Neural cell (in vitro differentiated cells): Measurements from ENCODE around the gene PTPRG. TPM values are rescaled to one million over a fixed set of nuclear protein-coding genes. Genes with fewer than 3 reads are reported as not detected.

Experiments
- H2AFZ ChIP-seq: fragments of 200-600, 300-800 bp; sonication (generic), shearing (Covaris generic); 2 replicates; pipeline ENCODE4 v1.6.0; 2014; ENCODE audit warnings: low read depth, mild to moderate bottlenecking, antibody characterized with exemption, low read length, moderate library complexity
- H3F3A ChIP-seq: fragments of 200-600 bp; shearing (Covaris generic); 2 replicates; pipeline ENCODE4 v1.6.1; 2016; ENCODE audit warnings: mild to moderate bottlenecking, moderate library complexity, mixed read lengths, antibody characterized with exemption, low read length; ENCODE audit not compliant: insufficient read depth, poor library complexity, severe bottlenecking
- H3K27ac ChIP-seq: fragments of 200-600, 300-800 bp; sonication (generic), shearing (Covaris generic); 2 replicates; pipeline ENCODE4 v1.5.1; 2014; ENCODE audit warnings: mild to moderate bottlenecking, low read length, moderate library complexity
- H3K27me3 ChIP-seq: fragments of 300-800, 200-600 bp; sonication (generic), shearing (Covaris generic); 2 replicates; pipeline ENCODE4 v1.6.0; 2014; ENCODE audit warnings: mild to moderate bottlenecking, low read depth, low read length, moderate library complexity; ENCODE audit not compliant: insufficient read depth
- H3K36me3 ChIP-seq: fragments of 300-800, 200-600 bp; sonication (generic), shearing (Covaris generic); 2 replicates; pipeline ENCODE4 v1.5.1; 2014; ENCODE audit warnings: mild to moderate bottlenecking, antibody characterized with exemption, low read length, moderate library complexity; ENCODE audit not compliant: insufficient read depth
- H3K4me2 ChIP-seq: fragments of 300-800, 200-600 bp; sonication (generic), shearing (Covaris generic); 2 replicates; pipeline ENCODE4 v1.6.0; 2014; ENCODE audit warnings: mild to moderate bottlenecking, low read length
- H3K4me3 ChIP-seq: fragments of 300-800, 200-600 bp; sonication (generic), shearing (Covaris generic); 2 replicates; pipeline ENCODE4 v1.5.1; 2014; ENCODE audit warnings: mild to moderate bottlenecking, low read length, moderate library complexity
- H3K79me2 ChIP-seq: fragments of 200-600 bp; shearing (Covaris generic); replicated peaks from 2 replicates; pipeline ENCODE4 v1.6.0; 2014; ENCODE audit warnings: mild to moderate bottlenecking, low read length, moderate library complexity; ENCODE audit not compliant: insufficient read depth
- H3K9ac ChIP-seq: fragments of 300-800, 200-600 bp; sonication (generic), shearing (Covaris generic); 2 replicates; pipeline ENCODE4 v1.6.1; 2016; ENCODE audit warnings: mild to moderate bottlenecking, low read length, mixed read lengths
- H3K9me2 ChIP-seq: fragments of 200-600 bp; shearing (Covaris generic); 2 replicates; pipeline ENCODE4 v1.6.1; 2016; ENCODE audit warnings: mild to moderate bottlenecking, low read length, mixed read lengths; ENCODE audit not compliant: insufficient read depth
- H3K9me3 ChIP-seq: fragments of 200-600, 300-800 bp; sonication (generic), shearing (Covaris generic); 2 replicates; pipeline ENCODE4 v1.6.1; 2016; ENCODE audit warnings: mild to moderate bottlenecking, mixed run types, low read length, moderate library complexity, mixed read lengths
- H4K20me1 ChIP-seq: fragments of 200-600 bp; shearing (Covaris generic); 2 replicates; pipeline ENCODE4 v1.6.1; 2016; ENCODE audit warnings: mild to moderate bottlenecking, mixed run types; ENCODE audit not compliant: insufficient read depth
- CTCF ChIP-seq: fragments of 450-650 bp; IDR thresholded peaks from 2 replicates; pipeline ENCODE4 v1.5.1; 2014; ENCODE audit warnings: antibody characterized with exemption, mild to moderate bottlenecking, moderate library complexity; ENCODE audit not compliant: poor library complexity, severe bottlenecking
- EP300 ChIP-seq: fragments of 450-650 bp; conservative IDR thresholded peaks from 2 replicates; pipeline ENCODE4 v1.6.1; 2014; ENCODE audit warnings: antibody characterized with exemption, mild to moderate bottlenecking, moderate library complexity; ENCODE audit not compliant: poor library complexity, severe bottlenecking
- EZH2 ChIP-seq: fragments of 200-600, 300-800 bp; shearing (Covaris generic), sonication (generic); IDR thresholded peaks from 2 replicates; pipeline ENCODE4 v1.6.1; 2014; ENCODE audit warnings: antibody characterized with exemption, low read length, borderline replicate concordance, mild to moderate bottlenecking; ENCODE audit not compliant: insufficient read depth, poor library complexity, severe bottlenecking
- MXI1 ChIP-seq: fragments of 450-650 bp; conservative IDR thresholded peaks from 2 replicates; pipeline ENCODE4 v1.6.1; 2014; ENCODE audit warnings: antibody characterized with exemption, mild to moderate bottlenecking; ENCODE audit not compliant: poor library complexity, severe bottlenecking
- POLR2AphosphoS5 ChIP-seq: IDR thresholded peaks from 2 replicates; pipeline ENCODE4 v1.6.1; 2012
- RAD21 ChIP-seq: fragments of 450-650 bp; conservative IDR thresholded peaks from 2 replicates; pipeline ENCODE4 v1.6.1; 2014; ENCODE audit warnings: antibody characterized with exemption, mild to moderate bottlenecking, moderate library complexity
- SMC3 ChIP-seq: fragments of 450-650 bp; conservative IDR thresholded peaks from 2 replicates; pipeline ENCODE4 v1.6.1; 2014; ENCODE audit warnings: antibody characterized with exemption, mild to moderate bottlenecking, moderate library complexity; ENCODE audit not compliant: poor library complexity
- TAF1 ChIP-seq: IDR thresholded peaks from 2 replicates; pipeline ENCODE4 v1.6.1; 2012; ENCODE audit warnings: low read depth
- polyA plus RNA-seq: library from polyadenylated mRNA; depleted of rRNA; stranded (reverse); fragments of >200 nt; gene quantifications from 2 replicates; pipeline ENCODE4 v1.2.3, GENCODE V29; 2014
- TF ChIP-seq, protein P1 (sequence below): IDR thresholded peaks from 2 replicates; pipeline ENCODE4 v1.6.1; 2012; ENCODE audit warnings: borderline replicate concordance

Gene PTPRG
- polyA plus RNA-seq, 1 donor from 2014 or later, result 33.1 TPM

GRCh38 chr3:61606196-61606595 is 44.8 kb downstream of the PTPRG start:
- H3K36me3 ChIP-seq, result no peaks in the 10 kb centered on the region
- no peaks in the 10 kb centered on the region for H3F3A ChIP-seq
- no peaks in the 10 kb centered on the region for H3K79me2 ChIP-seq
- H3K9me3 ChIP-seq, result no peaks in the 10 kb centered on the region
- TF ChIP-seq, protein P1, sequence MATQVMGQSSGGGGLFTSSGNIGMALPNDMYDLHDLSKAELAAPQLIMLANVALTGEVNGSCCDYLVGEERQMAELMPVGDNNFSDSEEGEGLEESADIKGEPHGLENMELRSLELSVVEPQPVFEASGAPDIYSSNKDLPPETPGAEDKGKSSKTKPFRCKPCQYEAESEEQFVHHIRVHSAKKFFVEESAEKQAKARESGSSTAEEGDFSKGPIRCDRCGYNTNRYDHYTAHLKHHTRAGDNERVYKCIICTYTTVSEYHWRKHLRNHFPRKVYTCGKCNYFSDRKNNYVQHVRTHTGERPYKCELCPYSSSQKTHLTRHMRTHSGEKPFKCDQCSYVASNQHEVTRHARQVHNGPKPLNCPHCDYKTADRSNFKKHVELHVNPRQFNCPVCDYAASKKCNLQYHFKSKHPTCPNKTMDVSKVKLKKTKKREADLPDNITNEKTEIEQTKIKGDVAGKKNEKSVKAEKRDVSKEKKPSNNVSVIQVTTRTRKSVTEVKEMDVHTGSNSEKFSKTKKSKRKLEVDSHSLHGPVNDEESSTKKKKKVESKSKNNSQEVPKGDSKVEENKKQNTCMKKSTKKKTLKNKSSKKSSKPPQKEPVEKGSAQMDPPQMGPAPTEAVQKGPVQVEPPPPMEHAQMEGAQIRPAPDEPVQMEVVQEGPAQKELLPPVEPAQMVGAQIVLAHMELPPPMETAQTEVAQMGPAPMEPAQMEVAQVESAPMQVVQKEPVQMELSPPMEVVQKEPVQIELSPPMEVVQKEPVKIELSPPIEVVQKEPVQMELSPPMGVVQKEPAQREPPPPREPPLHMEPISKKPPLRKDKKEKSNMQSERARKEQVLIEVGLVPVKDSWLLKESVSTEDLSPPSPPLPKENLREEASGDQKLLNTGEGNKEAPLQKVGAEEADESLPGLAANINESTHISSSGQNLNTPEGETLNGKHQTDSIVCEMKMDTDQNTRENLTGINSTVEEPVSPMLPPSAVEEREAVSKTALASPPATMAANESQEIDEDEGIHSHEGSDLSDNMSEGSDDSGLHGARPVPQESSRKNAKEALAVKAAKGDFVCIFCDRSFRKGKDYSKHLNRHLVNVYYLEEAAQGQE, result no peak
- TF ChIP-seq EZH2 (no peak), TAF1 (no peak), RAD21 (no peak), EP300 (no peak), MXI1 (no peak), POLR2AphosphoS5 (no peak), CTCF (no peak), SMC3 (no peak)
- no peaks in the 10 kb centered on the region for H3K9me2 ChIP-seq
- H4K20me1 ChIP-seq, result no peaks in the 10 kb centered on the region
- no peak overlapping the region for H2AFZ ChIP-seq
- H3K4me3 ChIP-seq, result no peak overlapping the region
- no peak overlapping the region for H3K4me2 ChIP-seq
- no peak overlapping the region for H3K27ac ChIP-seq
- no peak overlapping the region for H3K9ac ChIP-seq
- H3K27me3 ChIP-seq, result no peaks in the 10 kb centered on the region

GRCh38 chr3:61608072-61608471 is 46.7 kb downstream of the PTPRG start:
- H3K27me3 ChIP-seq, result no peaks in the 10 kb centered on the region
- H3K9me2 ChIP-seq, result no peaks in the 10 kb centered on the region
- no peaks in the 10 kb centered on the region for H3K9me3 ChIP-seq
- H3K27ac ChIP-seq, result no peak overlapping the region
- H3K4me3 ChIP-seq, result no peak overlapping the region
- H3K4me2 ChIP-seq, result no peak overlapping the region
- H3K36me3 ChIP-seq, result no peaks in the 10 kb centered on the region
- no peak for TF ChIP-seq POLR2AphosphoS5
- no peak for TF ChIP-seq MXI1
- TF ChIP-seq EP300, result no peak
- no peak for TF ChIP-seq SMC3
- TF ChIP-seq CTCF, result no peak
- no peak for TF ChIP-seq TAF1
- TF ChIP-seq RAD21, result no peak
- no peak for TF ChIP-seq EZH2
- no peaks in the 10 kb centered on the region for H3K79me2 ChIP-seq
- H3F3A ChIP-seq, result no peaks in the 10 kb centered on the region
- no peak overlapping the region for H2AFZ ChIP-seq
- no peaks in the 10 kb centered on the region for H4K20me1 ChIP-seq
- no peak overlapping the region for H3K9ac ChIP-seq
